Liver (tissue), 3 donors: ENCODE results near the gene FNDC1.
A peak's percentile ranks its signal among the peaks of the same experiment; 100 is the strongest.

Source experiments
- EGR1 ChIP-seq, 2 donors: IDR thresholded peaks; 2 replicates each; pipeline ENCODE4 v1.6.1; 2016 to 2018; ENCODE audit warnings: antibody characterized with exemption in 2 of 2, low read depth in 2 of 2
- FOXA1 ChIP-seq: IDR thresholded peaks from 2 replicates; pipeline ENCODE4 v1.6.1; 2016; ENCODE audit warnings: antibody characterized with exemption
- GABPA ChIP-seq, 2 donors: IDR thresholded peaks in 1 of 2; conservative IDR thresholded peaks in 1 of 2; 2 replicates each; pipeline ENCODE4 v1.6.1; 2016; ENCODE audit warnings: antibody characterized with exemption in 2 of 2, mild to moderate bottlenecking in 1 of 2, moderate library complexity in 1 of 2
- HNF4G ChIP-seq: IDR thresholded peaks from 2 replicates; pipeline ENCODE4 v1.6.1; 2016; ENCODE audit warnings: antibody characterized with exemption
- JUND ChIP-seq, 2 donors: IDR thresholded peaks; 2 replicates each; pipeline ENCODE4 v1.6.1; 2016; ENCODE audit warnings: antibody characterized with exemption in 2 of 2
- RAD21 ChIP-seq, 2 donors: IDR thresholded peaks; 2 replicates each; pipeline ENCODE4 v1.6.1; 2016; ENCODE audit warnings: antibody characterized with exemption in 2 of 2, mild to moderate bottlenecking in 2 of 2
- RXRA ChIP-seq, 2 donors: IDR thresholded peaks; 2 replicates each; pipeline ENCODE4 v1.6.1; 2017 to 2018; ENCODE audit warnings: antibody characterized with exemption in 2 of 2, mild to moderate bottlenecking in 1 of 2
- SP1 ChIP-seq: IDR thresholded peaks from 2 replicates; pipeline ENCODE4 v1.6.1; 2018; ENCODE audit warnings: antibody characterized with exemption, mild to moderate bottlenecking
- TAF1 ChIP-seq: conservative IDR thresholded peaks from 2 replicates; pipeline ENCODE4 v1.6.1; 2016; ENCODE audit warnings: antibody characterized with exemption, mild to moderate bottlenecking
- YY1 ChIP-seq: IDR thresholded peaks from 2 replicates; pipeline ENCODE4 v1.6.1; 2016; ENCODE audit warnings: antibody characterized with exemption, mild to moderate bottlenecking
- TF ChIP-seq, protein P1 (sequence below): fragments of 150-350 bp; IDR thresholded peaks from 2 replicates; pipeline ENCODE4 v1.5.1; 2017; ENCODE audit warnings: improper control_type of control experiment, low read depth, low read length; ENCODE audit not compliant: missing input control
- TF ChIP-seq, protein P2 (sequence below): IDR thresholded peaks from 2 replicates; pipeline ENCODE4 v1.6.1; 2016; ENCODE audit warnings: antibody characterized with exemption
- TF ChIP-seq, protein P3 (sequence below): IDR thresholded peaks from 2 replicates; pipeline ENCODE4 v1.6.1; 2016; ENCODE audit warnings: antibody characterized with exemption, mild to moderate bottlenecking
- TF ChIP-seq, protein P4 (sequence below): IDR thresholded peaks from 2 replicates; pipeline ENCODE4 v1.6.1; 2016; ENCODE audit warnings: antibody characterized with exemption
- donor health status: healthy.
- donor health status: healthy.

DNA sequence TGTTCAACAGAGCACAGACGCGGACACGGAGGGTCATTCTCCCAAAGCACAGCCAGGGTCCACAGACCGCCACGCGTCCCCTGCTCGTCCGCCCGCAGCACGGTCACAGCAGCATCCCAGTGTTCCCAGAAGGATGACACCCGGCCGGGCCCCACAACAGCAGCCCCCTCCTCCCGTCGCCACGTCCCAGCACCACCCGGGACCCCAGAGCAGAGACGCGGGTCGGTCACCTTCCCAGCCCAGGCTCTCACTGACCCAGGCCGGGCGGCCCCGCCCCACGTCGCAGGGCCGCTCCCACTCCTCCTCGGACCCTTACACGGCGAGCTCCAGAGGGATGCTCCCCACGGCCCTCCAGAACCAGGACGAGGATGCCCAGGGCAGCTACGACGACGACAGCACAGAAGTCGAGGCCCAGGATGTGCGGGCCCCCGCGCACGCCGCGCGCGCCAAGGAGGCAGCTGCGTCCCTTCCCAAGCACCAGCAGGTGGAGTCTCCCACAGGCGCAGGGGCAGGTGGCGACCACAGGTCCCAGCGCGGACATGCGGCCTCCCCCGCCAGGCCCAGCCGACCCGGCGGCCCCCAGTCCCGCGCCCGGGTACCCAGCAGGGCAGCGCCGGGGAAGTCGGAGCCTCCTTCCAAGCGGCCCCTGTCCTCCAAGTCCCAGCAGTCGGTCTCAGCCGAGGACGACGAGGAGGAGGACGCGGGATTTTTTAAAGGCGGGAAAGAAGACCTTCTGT is 64.3 kb downstream of the FNDC1 start:
- TF ChIP-seq, protein P1, sequence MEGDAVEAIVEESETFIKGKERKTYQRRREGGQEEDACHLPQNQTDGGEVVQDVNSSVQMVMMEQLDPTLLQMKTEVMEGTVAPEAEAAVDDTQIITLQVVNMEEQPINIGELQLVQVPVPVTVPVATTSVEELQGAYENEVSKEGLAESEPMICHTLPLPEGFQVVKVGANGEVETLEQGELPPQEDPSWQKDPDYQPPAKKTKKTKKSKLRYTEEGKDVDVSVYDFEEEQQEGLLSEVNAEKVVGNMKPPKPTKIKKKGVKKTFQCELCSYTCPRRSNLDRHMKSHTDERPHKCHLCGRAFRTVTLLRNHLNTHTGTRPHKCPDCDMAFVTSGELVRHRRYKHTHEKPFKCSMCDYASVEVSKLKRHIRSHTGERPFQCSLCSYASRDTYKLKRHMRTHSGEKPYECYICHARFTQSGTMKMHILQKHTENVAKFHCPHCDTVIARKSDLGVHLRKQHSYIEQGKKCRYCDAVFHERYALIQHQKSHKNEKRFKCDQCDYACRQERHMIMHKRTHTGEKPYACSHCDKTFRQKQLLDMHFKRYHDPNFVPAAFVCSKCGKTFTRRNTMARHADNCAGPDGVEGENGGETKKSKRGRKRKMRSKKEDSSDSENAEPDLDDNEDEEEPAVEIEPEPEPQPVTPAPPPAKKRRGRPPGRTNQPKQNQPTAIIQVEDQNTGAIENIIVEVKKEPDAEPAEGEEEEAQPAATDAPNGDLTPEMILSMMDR = peak; percentile 29
- no peak for TF ChIP-seq RXRA (IDR thresholded peaks at IDR 0.05)
- no peak for TF ChIP-seq SP1
- no peak for TF ChIP-seq FOXA1
- TF ChIP-seq, protein P2, sequence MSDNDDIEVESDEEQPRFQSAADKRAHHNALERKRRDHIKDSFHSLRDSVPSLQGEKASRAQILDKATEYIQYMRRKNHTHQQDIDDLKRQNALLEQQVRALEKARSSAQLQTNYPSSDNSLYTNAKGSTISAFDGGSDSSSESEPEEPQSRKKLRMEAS = no peak
- TF ChIP-seq JUND (IDR thresholded peaks at IDR 0.05) = no peak
- TF ChIP-seq EGR1 (IDR thresholded peaks at IDR 0.05; ENCODE audit: low read depth in 2 of 2) = no peak
- TF ChIP-seq, protein P3, sequence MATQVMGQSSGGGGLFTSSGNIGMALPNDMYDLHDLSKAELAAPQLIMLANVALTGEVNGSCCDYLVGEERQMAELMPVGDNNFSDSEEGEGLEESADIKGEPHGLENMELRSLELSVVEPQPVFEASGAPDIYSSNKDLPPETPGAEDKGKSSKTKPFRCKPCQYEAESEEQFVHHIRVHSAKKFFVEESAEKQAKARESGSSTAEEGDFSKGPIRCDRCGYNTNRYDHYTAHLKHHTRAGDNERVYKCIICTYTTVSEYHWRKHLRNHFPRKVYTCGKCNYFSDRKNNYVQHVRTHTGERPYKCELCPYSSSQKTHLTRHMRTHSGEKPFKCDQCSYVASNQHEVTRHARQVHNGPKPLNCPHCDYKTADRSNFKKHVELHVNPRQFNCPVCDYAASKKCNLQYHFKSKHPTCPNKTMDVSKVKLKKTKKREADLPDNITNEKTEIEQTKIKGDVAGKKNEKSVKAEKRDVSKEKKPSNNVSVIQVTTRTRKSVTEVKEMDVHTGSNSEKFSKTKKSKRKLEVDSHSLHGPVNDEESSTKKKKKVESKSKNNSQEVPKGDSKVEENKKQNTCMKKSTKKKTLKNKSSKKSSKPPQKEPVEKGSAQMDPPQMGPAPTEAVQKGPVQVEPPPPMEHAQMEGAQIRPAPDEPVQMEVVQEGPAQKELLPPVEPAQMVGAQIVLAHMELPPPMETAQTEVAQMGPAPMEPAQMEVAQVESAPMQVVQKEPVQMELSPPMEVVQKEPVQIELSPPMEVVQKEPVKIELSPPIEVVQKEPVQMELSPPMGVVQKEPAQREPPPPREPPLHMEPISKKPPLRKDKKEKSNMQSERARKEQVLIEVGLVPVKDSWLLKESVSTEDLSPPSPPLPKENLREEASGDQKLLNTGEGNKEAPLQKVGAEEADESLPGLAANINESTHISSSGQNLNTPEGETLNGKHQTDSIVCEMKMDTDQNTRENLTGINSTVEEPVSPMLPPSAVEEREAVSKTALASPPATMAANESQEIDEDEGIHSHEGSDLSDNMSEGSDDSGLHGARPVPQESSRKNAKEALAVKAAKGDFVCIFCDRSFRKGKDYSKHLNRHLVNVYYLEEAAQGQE = no peak
- TF ChIP-seq, protein P4, sequence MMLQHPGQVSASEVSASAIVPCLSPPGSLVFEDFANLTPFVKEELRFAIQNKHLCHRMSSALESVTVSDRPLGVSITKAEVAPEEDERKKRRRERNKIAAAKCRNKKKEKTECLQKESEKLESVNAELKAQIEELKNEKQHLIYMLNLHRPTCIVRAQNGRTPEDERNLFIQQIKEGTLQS = no peak
- TF ChIP-seq TAF1 = no peak
- TF ChIP-seq RAD21 (IDR thresholded peaks at IDR 0.05) = peak; percentile 28 to 62
- no peak for TF ChIP-seq YY1
- no peak for TF ChIP-seq GABPA (IDR thresholded peaks at IDR 0.05 in 1 of 2, conservative IDR thresholded peaks at IDR 0.05 in 1 of 2)
- no peak for TF ChIP-seq HNF4G
